Stimulated activated CD8-positive, alpha-beta memory T cell treated with anti-CD3 and anti-CD28 coated beads, Interleukin-15, amount 100 ng/mL, for 24 hours (primary cell): ENCODE measurements around the gene ARL6IP4.

Experiments used
- DNase-seq: peaks from one replicate; pipeline ENCODE4 v3.0.0-alpha.2; 2020; ENCODE audit warnings: low read depth

ARL6IP4 gene

GRCh38 chr12:122991623-122992275, 11.3 kb downstream of the ARL6IP4 start:
- no peak for DNase-seq

- no peak for DNase-seq
These were observed 11.9 kb downstream of the ARL6IP4 start for GRCh38 chr12:122992386-122992785.

GRCh38 chr12:122994140-122994675, 13.7 kb downstream of the ARL6IP4 start:
- DNase-seq = no peak

- no peak for DNase-seq
These were observed 14.5 kb downstream of the ARL6IP4 start for GRCh38 chr12:122994781-122995502.

GRCh38 chr12:122995503-122996187, 15.2 kb downstream of the ARL6IP4 start:
- no peak for DNase-seq

- DNase-seq = no peak
These were observed 15.7 kb downstream of the ARL6IP4 start for GRCh38 chr12:122996188-122996601.

GRCh38 chr12:122996621-122997342, 16.3 kb downstream of the ARL6IP4 start:
- DNase-seq = no peak

GRCh38 chr12:122997343-122998250, 17.1 kb downstream of the ARL6IP4 start:
- no peak for DNase-seq

GRCh38 chr12:122998316-122998715, 17.8 kb downstream of the ARL6IP4 start:
- no peak for DNase-seq

GRCh38 chr12:122999196-122999946, 18.9 kb downstream of the ARL6IP4 start:
- no peak for DNase-seq

GRCh38 chr12:122999986-123000420, 19.5 kb downstream of the ARL6IP4 start:
- DNase-seq = no peak

GRCh38 chr12:123000578-123000977, 20.1 kb downstream of the ARL6IP4 start:
- DNase-seq = no peak

- no peak for DNase-seq
These were observed 21.0 kb downstream of the ARL6IP4 start for GRCh38 chr12:123001464-123001863.

- no peak for DNase-seq
These were observed 22.8 kb downstream of the ARL6IP4 start for GRCh38 chr12:123003257-123003656.

- no peak for DNase-seq
These were observed 23.8 kb downstream of the ARL6IP4 start for GRCh38 chr12:123004287-123004686.

- DNase-seq = no peak
These were observed 24.7 kb downstream of the ARL6IP4 start for GRCh38 chr12:123005081-123005626.

- no peak for DNase-seq
These were observed 26.5 kb downstream of the ARL6IP4 start for GRCh38 chr12:123006977-123007376.

GRCh38 chr12:123010110-123010509, 29.6 kb downstream of the ARL6IP4 start:
- DNase-seq = no peak

- DNase-seq = no peak
These were observed 30.2 kb downstream of the ARL6IP4 start for GRCh38 chr12:123010681-123011080.

- DNase-seq = no peak
These were observed 31.2 kb downstream of the ARL6IP4 start for GRCh38 chr12:123011701-123012100.
